Liver (tissue), 3 donors: Measurements from ENCODE around the gene SNAPC3.

Experiments used
- EGR1 ChIP-seq, 2 donors: IDR thresholded peaks; 2 replicates each; pipeline ENCODE4 v1.6.1; 2016 to 2018; ENCODE audit warnings: antibody characterized with exemption in 2 of 2, low read depth in 2 of 2
- FOXA1 ChIP-seq: IDR thresholded peaks from 2 replicates; pipeline ENCODE4 v1.6.1; 2016; ENCODE audit warnings: antibody characterized with exemption
- GABPA ChIP-seq, 2 donors: IDR thresholded peaks in 1 of 2; conservative IDR thresholded peaks in 1 of 2; 2 replicates each; pipeline ENCODE4 v1.6.1; 2016; ENCODE audit warnings: antibody characterized with exemption in 2 of 2, mild to moderate bottlenecking in 1 of 2, moderate library complexity in 1 of 2
- HNF4G ChIP-seq: IDR thresholded peaks from 2 replicates; pipeline ENCODE4 v1.6.1; 2016; ENCODE audit warnings: antibody characterized with exemption
- JUND ChIP-seq, 2 donors: IDR thresholded peaks; 2 replicates each; pipeline ENCODE4 v1.6.1; 2016; ENCODE audit warnings: antibody characterized with exemption in 2 of 2
- RAD21 ChIP-seq, 2 donors: IDR thresholded peaks; 2 replicates each; pipeline ENCODE4 v1.6.1; 2016; ENCODE audit warnings: antibody characterized with exemption in 2 of 2, mild to moderate bottlenecking in 2 of 2
- RXRA ChIP-seq, 2 donors: IDR thresholded peaks; 2 replicates each; pipeline ENCODE4 v1.6.1; 2017 to 2018; ENCODE audit warnings: antibody characterized with exemption in 2 of 2, mild to moderate bottlenecking in 1 of 2
- TAF1 ChIP-seq: conservative IDR thresholded peaks from 2 replicates; pipeline ENCODE4 v1.6.1; 2016; ENCODE audit warnings: antibody characterized with exemption, mild to moderate bottlenecking
- TF ChIP-seq, protein P1 (sequence below): IDR thresholded peaks from 2 replicates; pipeline ENCODE4 v1.6.1; 2016; ENCODE audit warnings: antibody characterized with exemption, mild to moderate bottlenecking
- TF ChIP-seq, protein P2 (sequence below): fragments of 150-350 bp; IDR thresholded peaks from 2 replicates; pipeline ENCODE4 v1.5.1; 2017; ENCODE audit warnings: improper control_type of control experiment, low read depth, low read length; ENCODE audit not compliant: missing input control
- TF ChIP-seq, protein P3 (sequence below): IDR thresholded peaks from 2 replicates; pipeline ENCODE4 v1.6.1; 2016; ENCODE audit warnings: antibody characterized with exemption
- TF ChIP-seq, protein P4 (sequence below): IDR thresholded peaks from 2 replicates; pipeline ENCODE4 v1.6.1; 2016; ENCODE audit warnings: antibody characterized with exemption
- donor health status: healthy.
- donor health status: healthy.

DNA sequence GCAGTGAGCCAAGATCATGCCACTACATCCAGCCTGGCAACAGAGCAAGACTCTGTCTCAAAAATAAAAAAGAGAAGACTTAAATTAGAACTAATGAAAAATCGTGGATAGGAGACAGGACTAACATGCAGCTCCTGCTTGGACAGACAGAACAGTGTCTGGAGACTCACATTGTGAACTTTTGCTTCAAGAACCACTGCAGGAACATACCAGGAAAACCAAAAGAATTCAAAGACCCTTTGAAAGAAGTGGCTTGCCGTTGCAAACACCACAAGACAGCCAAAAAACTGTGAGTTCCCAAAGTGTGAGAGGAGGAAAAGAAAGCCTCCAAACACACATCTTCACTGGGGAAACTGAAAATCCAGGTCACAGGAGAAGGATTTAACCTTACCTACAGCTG, 48.8 kb upstream of the SNAPC3 start:
- TF ChIP-seq, protein P1, sequence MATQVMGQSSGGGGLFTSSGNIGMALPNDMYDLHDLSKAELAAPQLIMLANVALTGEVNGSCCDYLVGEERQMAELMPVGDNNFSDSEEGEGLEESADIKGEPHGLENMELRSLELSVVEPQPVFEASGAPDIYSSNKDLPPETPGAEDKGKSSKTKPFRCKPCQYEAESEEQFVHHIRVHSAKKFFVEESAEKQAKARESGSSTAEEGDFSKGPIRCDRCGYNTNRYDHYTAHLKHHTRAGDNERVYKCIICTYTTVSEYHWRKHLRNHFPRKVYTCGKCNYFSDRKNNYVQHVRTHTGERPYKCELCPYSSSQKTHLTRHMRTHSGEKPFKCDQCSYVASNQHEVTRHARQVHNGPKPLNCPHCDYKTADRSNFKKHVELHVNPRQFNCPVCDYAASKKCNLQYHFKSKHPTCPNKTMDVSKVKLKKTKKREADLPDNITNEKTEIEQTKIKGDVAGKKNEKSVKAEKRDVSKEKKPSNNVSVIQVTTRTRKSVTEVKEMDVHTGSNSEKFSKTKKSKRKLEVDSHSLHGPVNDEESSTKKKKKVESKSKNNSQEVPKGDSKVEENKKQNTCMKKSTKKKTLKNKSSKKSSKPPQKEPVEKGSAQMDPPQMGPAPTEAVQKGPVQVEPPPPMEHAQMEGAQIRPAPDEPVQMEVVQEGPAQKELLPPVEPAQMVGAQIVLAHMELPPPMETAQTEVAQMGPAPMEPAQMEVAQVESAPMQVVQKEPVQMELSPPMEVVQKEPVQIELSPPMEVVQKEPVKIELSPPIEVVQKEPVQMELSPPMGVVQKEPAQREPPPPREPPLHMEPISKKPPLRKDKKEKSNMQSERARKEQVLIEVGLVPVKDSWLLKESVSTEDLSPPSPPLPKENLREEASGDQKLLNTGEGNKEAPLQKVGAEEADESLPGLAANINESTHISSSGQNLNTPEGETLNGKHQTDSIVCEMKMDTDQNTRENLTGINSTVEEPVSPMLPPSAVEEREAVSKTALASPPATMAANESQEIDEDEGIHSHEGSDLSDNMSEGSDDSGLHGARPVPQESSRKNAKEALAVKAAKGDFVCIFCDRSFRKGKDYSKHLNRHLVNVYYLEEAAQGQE, result no peak
- TF ChIP-seq RAD21 (IDR thresholded peaks at IDR 0.05), result no peak
- TF ChIP-seq, protein P2, sequence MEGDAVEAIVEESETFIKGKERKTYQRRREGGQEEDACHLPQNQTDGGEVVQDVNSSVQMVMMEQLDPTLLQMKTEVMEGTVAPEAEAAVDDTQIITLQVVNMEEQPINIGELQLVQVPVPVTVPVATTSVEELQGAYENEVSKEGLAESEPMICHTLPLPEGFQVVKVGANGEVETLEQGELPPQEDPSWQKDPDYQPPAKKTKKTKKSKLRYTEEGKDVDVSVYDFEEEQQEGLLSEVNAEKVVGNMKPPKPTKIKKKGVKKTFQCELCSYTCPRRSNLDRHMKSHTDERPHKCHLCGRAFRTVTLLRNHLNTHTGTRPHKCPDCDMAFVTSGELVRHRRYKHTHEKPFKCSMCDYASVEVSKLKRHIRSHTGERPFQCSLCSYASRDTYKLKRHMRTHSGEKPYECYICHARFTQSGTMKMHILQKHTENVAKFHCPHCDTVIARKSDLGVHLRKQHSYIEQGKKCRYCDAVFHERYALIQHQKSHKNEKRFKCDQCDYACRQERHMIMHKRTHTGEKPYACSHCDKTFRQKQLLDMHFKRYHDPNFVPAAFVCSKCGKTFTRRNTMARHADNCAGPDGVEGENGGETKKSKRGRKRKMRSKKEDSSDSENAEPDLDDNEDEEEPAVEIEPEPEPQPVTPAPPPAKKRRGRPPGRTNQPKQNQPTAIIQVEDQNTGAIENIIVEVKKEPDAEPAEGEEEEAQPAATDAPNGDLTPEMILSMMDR, result no peak
- TF ChIP-seq GABPA (IDR thresholded peaks at IDR 0.05 in 1 of 2, conservative IDR thresholded peaks at IDR 0.05 in 1 of 2), result no peak
- TF ChIP-seq FOXA1, result no peak
- TF ChIP-seq, protein P3, sequence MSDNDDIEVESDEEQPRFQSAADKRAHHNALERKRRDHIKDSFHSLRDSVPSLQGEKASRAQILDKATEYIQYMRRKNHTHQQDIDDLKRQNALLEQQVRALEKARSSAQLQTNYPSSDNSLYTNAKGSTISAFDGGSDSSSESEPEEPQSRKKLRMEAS, result no peak
- TF ChIP-seq, protein P4, sequence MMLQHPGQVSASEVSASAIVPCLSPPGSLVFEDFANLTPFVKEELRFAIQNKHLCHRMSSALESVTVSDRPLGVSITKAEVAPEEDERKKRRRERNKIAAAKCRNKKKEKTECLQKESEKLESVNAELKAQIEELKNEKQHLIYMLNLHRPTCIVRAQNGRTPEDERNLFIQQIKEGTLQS, result no peak
- TF ChIP-seq RXRA (IDR thresholded peaks at IDR 0.05), result no peak
- no peak for TF ChIP-seq HNF4G
- no peak for TF ChIP-seq JUND (IDR thresholded peaks at IDR 0.05)
- no peak for TF ChIP-seq EGR1 (IDR thresholded peaks at IDR 0.05; ENCODE audit: low read depth in 2 of 2)
- no peak for TF ChIP-seq TAF1
